Peyer's patch (tissue), 4 donors: ENCODE results near the gene RNF112. TPM values are rescaled to one million over a fixed set of nuclear protein-coding genes. Genes with fewer than 3 reads are reported as not detected.

Experiments
- DNase-seq, 3 donors: peaks; one replicate each; pipeline ENCODE4 v3.0.0-alpha.2; 2017 to 2019
- H3K27ac ChIP-seq, 4 donors: fragments of 200-600 bp; sonication (generic); one replicate each; pipeline ENCODE4 v1.5.1; 2016 to 2019
- H3K27me3 ChIP-seq, 2 donors: fragments of 200-600 bp; sonication (generic); one replicate each; pipeline ENCODE4 v1.5.1; 2019
- H3K36me3 ChIP-seq, 3 donors: fragments of 200-600 bp; sonication (generic); one replicate each; pipeline ENCODE4 v1.5.1; 2016 to 2019
- H3K4me1 ChIP-seq, 4 donors: fragments of 200-600 bp; sonication (generic); one replicate each; pipeline ENCODE4 v1.5.1; 2016 to 2019
- H3K4me3 ChIP-seq, 4 donors: fragments of 200-600 bp; sonication (generic); 1 replicate in 3 of 4; 2 replicates in 1 of 4; pipeline ENCODE4 v1.5.1; 2016 to 2019; ENCODE audit warnings: mild to moderate bottlenecking in 1 of 4
- H3K9me3 ChIP-seq, 4 donors: fragments of 200-600 bp; sonication (generic); one replicate each; pipeline ENCODE4 v1.5.1; 2016 to 2019; ENCODE audit warnings: mild to moderate bottlenecking in 1 of 4
- POLR2A ChIP-seq, 2 donors: fragments of 450-650 bp; IDR thresholded peaks; one replicate each; pipeline ENCODE4 v1.5.1; 2017; ENCODE audit warnings: antibody characterized with exemption in 2 of 2, mild to moderate bottlenecking in 2 of 2, moderate library complexity in 2 of 2
- total RNA-seq, 4 donors: library from RNA; depleted of rRNA; stranded (reverse); fragments of >200 nt; gene quantifications; one replicate each; pipeline ENCODE4 v1.1.0, GENCODE V29; 2016
- TF ChIP-seq, protein P1 (sequence below), 6 experiments: fragments of 450-650 bp in 4 of 6; fragments of 200-600 bp in 2 of 6; sonication (generic) in 1 of 6; IDR thresholded peaks; one replicate each; pipeline ENCODE4 v1.5.1; 2017 to 2019; ENCODE audit warnings: antibody characterized with exemption in 6 of 6, mild to moderate bottlenecking in 3 of 6, moderate library complexity in 1 of 6

Gene RNF112
- total RNA-seq, 4 donors from 2014 or later: 1.2 to 47.0 (median 2.0) TPM

DNA sequence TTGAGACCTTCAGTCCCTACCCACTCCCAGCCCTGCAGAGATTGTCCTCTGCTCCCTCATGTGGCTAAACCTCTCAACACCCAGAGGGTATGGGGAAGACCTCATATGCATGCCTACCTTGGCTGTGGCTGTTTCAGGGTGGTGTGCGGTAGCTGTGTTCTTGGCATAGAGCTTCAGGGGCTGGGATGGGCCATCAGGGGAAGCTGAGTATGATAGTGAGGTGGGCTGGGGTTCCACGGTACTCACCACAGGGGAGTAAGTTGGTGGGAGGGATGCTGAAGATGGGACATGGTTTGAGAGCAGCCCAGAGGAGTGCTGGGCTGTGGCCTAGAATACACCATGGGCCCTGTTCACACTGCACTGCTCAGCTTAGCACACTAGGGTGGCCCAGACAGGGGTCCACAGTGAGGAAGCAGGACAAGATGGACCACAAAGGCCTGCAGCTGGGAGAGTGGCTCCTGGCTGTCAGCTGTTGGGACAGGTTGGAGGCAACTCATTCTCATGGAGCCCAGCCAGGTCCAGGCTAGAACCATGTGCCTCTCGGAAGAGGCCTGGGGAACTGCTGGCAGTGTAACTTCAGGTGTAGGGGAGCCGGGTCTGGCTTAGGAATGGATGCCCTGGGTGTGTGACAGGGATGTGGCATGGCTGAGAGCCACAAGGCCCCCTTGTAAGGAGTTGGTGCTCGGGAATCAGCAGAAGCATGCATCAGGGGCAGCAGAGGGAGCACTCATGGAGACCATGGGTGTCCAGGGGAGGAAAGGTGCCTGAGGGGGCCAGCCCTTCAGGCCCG lies 27.2 kb upstream of the RNF112 start:
- Histone ChIP-seq H3K36me3 (peaks cover 0 to 51% (median 0%) of the 10 kb centered on the region in 3 donors), H3K9me3 (no peaks in the 10 kb centered on the region), H3K4me1 (peaks cover 4 to 72% (median 7%) of the 10 kb centered on the region in 4 donors), H3K27ac (peak overlapping the region; percentile 40 to 92 (median 82)), H3K4me3 (no peak overlapping the region), H3K27me3 (no peaks in the 10 kb centered on the region)
- peak in 1 of 3 donors; percentile 47 for DNase-seq
- no peak for TF ChIP-seq POLR2A (IDR thresholded peaks at IDR 0.05)
- TF ChIP-seq, protein P1, sequence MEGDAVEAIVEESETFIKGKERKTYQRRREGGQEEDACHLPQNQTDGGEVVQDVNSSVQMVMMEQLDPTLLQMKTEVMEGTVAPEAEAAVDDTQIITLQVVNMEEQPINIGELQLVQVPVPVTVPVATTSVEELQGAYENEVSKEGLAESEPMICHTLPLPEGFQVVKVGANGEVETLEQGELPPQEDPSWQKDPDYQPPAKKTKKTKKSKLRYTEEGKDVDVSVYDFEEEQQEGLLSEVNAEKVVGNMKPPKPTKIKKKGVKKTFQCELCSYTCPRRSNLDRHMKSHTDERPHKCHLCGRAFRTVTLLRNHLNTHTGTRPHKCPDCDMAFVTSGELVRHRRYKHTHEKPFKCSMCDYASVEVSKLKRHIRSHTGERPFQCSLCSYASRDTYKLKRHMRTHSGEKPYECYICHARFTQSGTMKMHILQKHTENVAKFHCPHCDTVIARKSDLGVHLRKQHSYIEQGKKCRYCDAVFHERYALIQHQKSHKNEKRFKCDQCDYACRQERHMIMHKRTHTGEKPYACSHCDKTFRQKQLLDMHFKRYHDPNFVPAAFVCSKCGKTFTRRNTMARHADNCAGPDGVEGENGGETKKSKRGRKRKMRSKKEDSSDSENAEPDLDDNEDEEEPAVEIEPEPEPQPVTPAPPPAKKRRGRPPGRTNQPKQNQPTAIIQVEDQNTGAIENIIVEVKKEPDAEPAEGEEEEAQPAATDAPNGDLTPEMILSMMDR (IDR thresholded peaks at IDR 0.05): no peak

DNA sequence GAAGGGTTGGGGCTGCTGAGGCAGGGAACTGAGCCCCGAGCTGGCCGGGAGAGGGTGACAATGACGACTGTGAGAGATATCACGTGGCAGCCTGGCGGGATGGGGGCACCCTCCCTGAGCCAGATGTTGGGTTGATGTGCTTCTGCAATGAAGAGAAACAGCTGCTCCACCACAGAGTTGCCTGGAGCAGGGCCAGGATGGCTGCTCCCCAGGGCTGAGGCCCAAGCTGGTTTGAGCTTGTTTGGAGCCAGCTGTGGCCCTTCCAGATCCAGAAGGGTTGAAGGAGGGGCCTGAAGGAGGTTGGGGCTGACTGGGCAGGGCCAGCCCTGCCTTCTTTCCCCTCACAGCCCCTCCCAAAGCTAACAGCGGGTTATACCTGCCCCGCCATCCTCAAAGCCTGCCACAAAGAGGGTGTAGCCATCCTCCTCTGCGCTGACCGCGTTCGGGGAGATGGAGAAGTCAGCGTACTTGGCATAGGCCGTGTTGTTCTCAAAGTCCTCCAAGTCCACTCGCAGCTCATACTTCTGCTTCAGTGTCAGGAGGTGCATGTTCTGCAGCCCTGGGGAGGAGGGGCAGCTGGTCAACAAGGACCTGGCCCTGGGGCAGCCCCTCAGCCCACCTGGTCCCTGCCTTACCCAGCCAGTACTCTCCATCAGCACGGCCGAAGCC lies 26.2 kb upstream of the RNF112 start:
- peaks cover 0 to 47% (median 0%) of the 10 kb centered on the region in 3 donors for H3K36me3 ChIP-seq
- peak overlapping the region in 1 of 4 donors; percentile 14 for H3K4me3 ChIP-seq
- peak in 2 of 3 donors; percentile 31 to 77 for DNase-seq
- TF ChIP-seq POLR2A (IDR thresholded peaks at IDR 0.05): no peak
- TF ChIP-seq, protein P1 (IDR thresholded peaks at IDR 0.05): no peak
- H3K4me1 ChIP-seq: peaks cover 0 to 68% (median 7%) of the 10 kb centered on the region in 4 donors
- no peaks in the 10 kb centered on the region for H3K9me3 ChIP-seq
- peak overlapping the region; percentile 72 to 92 (median 84) for H3K27ac ChIP-seq
- no peaks in the 10 kb centered on the region for H3K27me3 ChIP-seq

DNA sequence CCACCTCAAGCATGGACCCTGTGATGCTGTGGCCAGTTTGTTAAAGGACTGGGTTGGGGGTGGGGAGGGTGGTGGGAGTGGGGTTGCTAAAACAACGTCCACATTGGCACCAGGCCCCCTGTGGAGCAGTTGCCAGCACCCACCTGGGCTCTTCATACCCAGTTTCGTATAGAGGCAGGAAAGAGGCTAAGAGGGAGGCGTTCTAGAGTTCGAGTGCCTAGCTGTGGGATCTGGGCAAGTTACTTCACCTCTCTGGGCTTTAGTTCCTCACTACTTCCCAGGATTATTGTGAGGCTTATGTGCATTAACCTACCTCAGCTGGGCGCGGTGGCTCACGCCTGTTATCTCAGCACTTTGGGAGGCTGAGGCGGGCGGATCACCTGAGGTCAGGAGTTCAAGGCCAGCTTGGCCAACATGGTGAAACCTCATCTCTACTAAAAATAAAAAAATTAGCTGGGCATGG lies 25.5 kb upstream of the RNF112 start:
- Histone ChIP-seq H3K4me3 (peak overlapping the region in 1 of 4 donors; percentile 14), H3K9me3 (no peaks in the 10 kb centered on the region), H3K27ac (peak overlapping the region; percentile 72 to 92 (median 84)), H3K4me1 (peaks cover 0 to 68% (median 7%) of the 10 kb centered on the region in 4 donors), H3K36me3 (peaks cover 0 to 40% (median 0%) of the 10 kb centered on the region in 3 donors), H3K27me3 (no peaks in the 10 kb centered on the region)
- TF ChIP-seq, protein P1 (IDR thresholded peaks at IDR 0.05): no peak
- TF ChIP-seq POLR2A (IDR thresholded peaks at IDR 0.05): no peak
- peak in 1 of 3 donors; percentile 41 for DNase-seq

DNA sequence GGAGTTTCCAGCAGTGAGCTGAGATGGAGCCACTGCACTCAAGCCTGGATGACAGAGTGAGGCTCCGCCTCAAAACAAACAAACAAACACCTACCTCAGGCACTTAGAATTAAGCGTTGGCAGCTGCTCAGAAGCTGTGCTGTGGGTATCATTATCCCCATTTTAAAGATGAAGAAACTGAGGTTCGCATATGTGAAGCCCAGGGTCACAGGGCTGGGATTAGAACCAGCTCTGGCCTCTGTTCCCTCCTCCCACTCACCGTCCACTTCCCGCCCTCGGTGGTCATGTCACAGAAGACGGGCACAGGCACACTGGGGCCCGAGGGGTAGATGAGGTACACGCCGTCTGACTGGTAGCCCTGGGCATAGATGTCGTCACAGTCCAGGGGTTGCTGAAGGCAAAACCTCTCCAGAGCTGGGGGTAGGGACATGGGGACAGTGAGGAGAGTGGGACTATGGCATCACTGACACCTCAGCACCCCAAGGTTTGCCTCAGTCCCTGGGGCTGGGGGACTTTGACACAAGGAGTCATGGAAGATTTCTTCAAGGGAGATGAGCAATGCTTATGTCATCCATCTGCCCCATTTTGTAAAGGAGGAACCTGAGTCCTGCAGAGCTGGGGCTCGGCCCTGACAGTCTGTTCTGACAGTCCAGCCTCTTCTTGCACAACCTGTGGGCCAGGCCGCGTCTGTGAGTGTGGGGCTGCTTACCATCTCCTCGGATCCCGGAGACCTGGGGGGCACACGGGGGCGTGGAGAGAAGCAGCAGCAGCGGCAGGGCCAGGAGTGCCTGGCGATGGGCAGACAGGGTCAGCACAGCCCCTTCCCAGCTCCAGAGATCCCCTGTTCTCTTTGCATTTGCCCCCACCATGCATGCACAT lies 24.7 kb upstream of the RNF112 start:
- peak in 1 of 3 donors; percentile 78 for DNase-seq
- peaks cover 0 to 33% (median 0%) of the 10 kb centered on the region in 3 donors for H3K36me3 ChIP-seq
- no peaks in the 10 kb centered on the region for H3K9me3 ChIP-seq
- H3K27me3 ChIP-seq: no peaks in the 10 kb centered on the region
- peak overlapping the region in 2 of 4 donors; percentile 3 to 38 for H3K4me3 ChIP-seq
- TF ChIP-seq, protein P1 (IDR thresholded peaks at IDR 0.05): no peak
- peak in 1 of 2 donors; percentile 17 for TF ChIP-seq POLR2A (IDR thresholded peaks at IDR 0.05)
- H3K4me1 ChIP-seq: peaks cover 0 to 68% (median 7%) of the 10 kb centered on the region in 4 donors
- H3K27ac ChIP-seq: peak overlapping the region; percentile 72 to 92 (median 84)
